Spleen (tissue), 11 donors: Measurements from ENCODE around the gene C17orf114.

Experiments used
- DNase-seq: peaks from one replicate; pipeline ENCODE4 v3.0.0-alpha.2; 2020
- H3K27ac ChIP-seq, 8 donors: fragments of 200-600 bp; sonication (generic) in 7 of 8; 1 replicate in 4 of 8; 2 replicates in 4 of 8; pipeline versions ENCODE4 v1.5.0 to v1.8.0; 2016 to 2021; ENCODE audit warnings: inconsistent platforms in 4 of 8, mild to moderate bottlenecking in 4 of 8, moderate library complexity in 1 of 8
- H3K27me3 ChIP-seq, 7 donors: fragments of 200-600 bp; sonication (generic) in 6 of 7; replicated peaks in 1 of 7; 1 replicate in 4 of 7; 2 replicates in 3 of 7; pipeline versions ENCODE4 v1.5.0 to v1.8.0; 2016 to 2021; ENCODE audit warnings: inconsistent platforms in 3 of 7, mild to moderate bottlenecking in 1 of 7
- H3K36me3 ChIP-seq, 6 donors: fragments of 200-600 bp; sonication (generic) in 5 of 6; 1 replicate in 4 of 6; 2 replicates in 2 of 6; pipeline versions ENCODE4 v1.5.0 to v1.8.0; 2016 to 2021; ENCODE audit warnings: inconsistent platforms in 2 of 6
- H3K4me1 ChIP-seq, 6 donors: fragments of 200-600 bp; sonication (generic) in 5 of 6; 1 replicate in 3 of 6; 2 replicates in 3 of 6; pipeline versions ENCODE4 v1.5.0 to v1.8.0; 2016 to 2021; ENCODE audit warnings: inconsistent platforms in 3 of 6
- H3K4me3 ChIP-seq, 8 donors: fragments of 200-600 bp; sonication (generic) in 7 of 8; 1 replicate in 4 of 8; 2 replicates in 4 of 8; pipeline versions ENCODE4 v1.5.0 to v1.8.0; 2016 to 2021; ENCODE audit warnings: inconsistent platforms in 4 of 8, mild to moderate bottlenecking in 4 of 8, moderate library complexity in 2 of 8
- H3K9me3 ChIP-seq, 8 donors: fragments of 200-600 bp; sonication (generic) in 7 of 8; 1 replicate in 4 of 8; 2 replicates in 4 of 8; pipeline versions ENCODE4 v1.5.0 to v1.8.0; 2016 to 2021; ENCODE audit warnings: inconsistent platforms in 4 of 8
- POLR2A ChIP-seq, 3 donors: fragments of 450-650 bp; IDR thresholded peaks; one replicate each; pipeline ENCODE4 v1.5.1; 2017; ENCODE audit warnings: antibody characterized with exemption in 3 of 3, mild to moderate bottlenecking in 1 of 3
- POLR2AphosphoS5 ChIP-seq, 3 donors: sonication (generic); formaldehyde crosslinking; IDR thresholded peaks; one replicate each; pipeline ENCODE4 v1.5.1; 2017; ENCODE audit warnings: antibody characterized with exemption in 3 of 3
- WGBS, 5 donors: extraction: QIAGEN DNeasy Blood & Tissue Kit in 3 of 5; methylation state at CpG; one replicate each; pipeline versions ENCODE4 v1.1.5 to v1.1.7; 2013 to 2018; 5-methylcytosine and 5-hydroxymethylcytosine counted together
- intact Hi-C: fragments of 100-400 bp; cut with DNase I; formaldehyde crosslinking; loops from one replicate; pipeline ENCODE4 v1.15.0; 2023; ENCODE audit warnings: low total_unique reads
- TF ChIP-seq, protein P1 (sequence below), 11 experiments: fragments of 200-600 bp in 7 of 11; fragments of 450-650 bp in 4 of 11; sonication (generic) in 4 of 11; IDR thresholded peaks in 8 of 11; conservative IDR thresholded peaks in 3 of 11; 1 replicate in 7 of 11; 2 replicates in 4 of 11; pipeline versions ENCODE4 v1.4.0 to v1.8.0; 2016 to 2021; ENCODE audit warnings: antibody characterized with exemption in 11 of 11, inconsistent platforms in 4 of 11, mild to moderate bottlenecking in 1 of 11
- donor health status: healthy with polysubstance abuse.
- donor health status: DM: no; HTN: no; CAD: no; lungs with moderate emphysema.
- donor health status: DM: no; HTN: no; CAD: no.
- donor health status: Bipolar disorder and iron deficiency.
- donor health status: healthy.
- donor health status: DM: no; HTN: no; CAD: no.
- donor health status: DM: yes; HTN: yes; CAD: no.

C17orf114 gene

DNA sequence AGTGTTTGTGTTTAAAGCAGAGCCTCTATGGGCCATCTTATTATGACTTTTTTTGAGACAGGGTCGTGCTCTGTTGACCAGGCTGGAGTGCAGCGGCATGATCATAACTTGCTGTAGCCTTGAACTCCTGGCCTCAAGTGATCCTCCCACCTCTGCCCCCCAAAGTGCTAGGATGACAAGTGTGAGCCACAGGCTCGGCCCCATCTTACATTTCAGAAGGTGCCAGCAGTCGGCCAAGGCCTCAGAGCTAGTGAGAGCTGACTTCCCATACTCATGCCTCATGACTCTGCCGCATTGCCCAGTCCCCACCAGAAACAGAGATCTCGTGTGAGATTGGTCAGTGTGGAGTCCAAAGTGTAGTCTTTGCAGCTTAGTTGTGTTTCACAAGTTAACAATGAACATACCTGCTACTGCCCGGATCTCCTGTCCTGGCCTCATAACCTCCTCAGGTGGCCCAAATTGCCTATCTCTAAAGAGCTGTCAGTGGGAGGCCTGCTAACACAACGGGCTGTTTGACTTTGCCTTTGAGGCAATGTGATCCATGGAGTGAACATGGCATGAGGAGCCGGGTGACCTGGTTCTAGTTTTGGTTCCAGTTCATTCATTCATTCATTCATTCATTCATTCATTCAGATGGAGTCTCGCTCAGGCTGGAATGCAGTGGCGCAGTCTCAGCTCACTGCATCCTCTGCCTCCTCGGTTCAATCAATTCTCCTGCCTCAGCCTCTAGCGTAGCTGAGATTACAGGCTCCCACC lies 44.7 kb upstream of the C17orf114 start:
- no peaks in the 10 kb centered on the region for H3K9me3 ChIP-seq
- DNase-seq: no peak
- H3K27me3 ChIP-seq: no peaks in the 10 kb centered on the region
- H3K27ac ChIP-seq: no peak overlapping the region
- H3K4me3 ChIP-seq: no peak overlapping the region
- peaks cover 0 to 98% (median 37%) of the 10 kb centered on the region in 6 donors for H3K4me1 ChIP-seq
- 82 to 93% (median 90%) methylated on average over 11 to 13 of the region's 13 CpGs for WGBS, 5 donors
- no peak for TF ChIP-seq POLR2AphosphoS5 (IDR thresholded peaks at IDR 0.05)
- no peak for TF ChIP-seq POLR2A (IDR thresholded peaks at IDR 0.05)
- TF ChIP-seq, protein P1, sequence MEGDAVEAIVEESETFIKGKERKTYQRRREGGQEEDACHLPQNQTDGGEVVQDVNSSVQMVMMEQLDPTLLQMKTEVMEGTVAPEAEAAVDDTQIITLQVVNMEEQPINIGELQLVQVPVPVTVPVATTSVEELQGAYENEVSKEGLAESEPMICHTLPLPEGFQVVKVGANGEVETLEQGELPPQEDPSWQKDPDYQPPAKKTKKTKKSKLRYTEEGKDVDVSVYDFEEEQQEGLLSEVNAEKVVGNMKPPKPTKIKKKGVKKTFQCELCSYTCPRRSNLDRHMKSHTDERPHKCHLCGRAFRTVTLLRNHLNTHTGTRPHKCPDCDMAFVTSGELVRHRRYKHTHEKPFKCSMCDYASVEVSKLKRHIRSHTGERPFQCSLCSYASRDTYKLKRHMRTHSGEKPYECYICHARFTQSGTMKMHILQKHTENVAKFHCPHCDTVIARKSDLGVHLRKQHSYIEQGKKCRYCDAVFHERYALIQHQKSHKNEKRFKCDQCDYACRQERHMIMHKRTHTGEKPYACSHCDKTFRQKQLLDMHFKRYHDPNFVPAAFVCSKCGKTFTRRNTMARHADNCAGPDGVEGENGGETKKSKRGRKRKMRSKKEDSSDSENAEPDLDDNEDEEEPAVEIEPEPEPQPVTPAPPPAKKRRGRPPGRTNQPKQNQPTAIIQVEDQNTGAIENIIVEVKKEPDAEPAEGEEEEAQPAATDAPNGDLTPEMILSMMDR (IDR thresholded peaks at IDR 0.05 in 8 of 11, conservative IDR thresholded peaks at IDR 0.05 in 3 of 11): no peak
- H3K36me3 ChIP-seq: peaks cover 0 to 6% (median 0%) of the 10 kb centered on the region in 6 donors
- intact Hi-C loops: no loop called here

DNA sequence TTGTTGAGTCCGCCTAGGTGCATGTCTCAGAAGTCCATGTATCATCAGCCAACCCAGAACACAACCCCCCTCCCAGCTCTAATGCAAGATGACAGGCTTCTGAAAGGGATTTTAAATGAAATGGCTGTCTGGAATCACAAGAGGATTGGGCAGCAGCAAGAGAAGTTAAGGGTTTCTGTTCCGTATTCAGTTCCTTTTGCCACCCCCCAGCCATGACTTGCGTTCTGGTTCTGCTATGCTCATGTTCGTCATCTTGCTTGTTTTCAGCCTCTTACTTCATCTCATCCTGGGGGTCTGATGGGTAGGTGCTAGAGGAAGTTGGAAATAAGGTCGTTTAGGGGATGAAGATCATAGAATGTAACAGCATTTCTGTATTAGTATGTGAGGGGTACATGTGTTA lies 43.0 kb upstream of the C17orf114 start:
- intact Hi-C loops: no loop called here
- Histone ChIP-seq H3K27ac (peak overlapping the region in 5 of 8 donors; percentile 26 to 83 (median 69)), H3K36me3 (peaks cover 0 to 6% (median 0%) of the 10 kb centered on the region in 6 donors), H3K4me1 (peaks cover 0 to 98% (median 37%) of the 10 kb centered on the region in 6 donors), H3K27me3 (no peaks in the 10 kb centered on the region), H3K4me3 (no peak overlapping the region), H3K9me3 (no peaks in the 10 kb centered on the region)
- WGBS, 5 donors: 51 to 75% (median 69%) methylated on average over 5 of the region's 5 CpGs
- TF ChIP-seq POLR2A (IDR thresholded peaks at IDR 0.05) (no peak), POLR2AphosphoS5 (IDR thresholded peaks at IDR 0.05) (peak in 1 of 3 donors; percentile 49)
- DNase-seq: no peak

DNA sequence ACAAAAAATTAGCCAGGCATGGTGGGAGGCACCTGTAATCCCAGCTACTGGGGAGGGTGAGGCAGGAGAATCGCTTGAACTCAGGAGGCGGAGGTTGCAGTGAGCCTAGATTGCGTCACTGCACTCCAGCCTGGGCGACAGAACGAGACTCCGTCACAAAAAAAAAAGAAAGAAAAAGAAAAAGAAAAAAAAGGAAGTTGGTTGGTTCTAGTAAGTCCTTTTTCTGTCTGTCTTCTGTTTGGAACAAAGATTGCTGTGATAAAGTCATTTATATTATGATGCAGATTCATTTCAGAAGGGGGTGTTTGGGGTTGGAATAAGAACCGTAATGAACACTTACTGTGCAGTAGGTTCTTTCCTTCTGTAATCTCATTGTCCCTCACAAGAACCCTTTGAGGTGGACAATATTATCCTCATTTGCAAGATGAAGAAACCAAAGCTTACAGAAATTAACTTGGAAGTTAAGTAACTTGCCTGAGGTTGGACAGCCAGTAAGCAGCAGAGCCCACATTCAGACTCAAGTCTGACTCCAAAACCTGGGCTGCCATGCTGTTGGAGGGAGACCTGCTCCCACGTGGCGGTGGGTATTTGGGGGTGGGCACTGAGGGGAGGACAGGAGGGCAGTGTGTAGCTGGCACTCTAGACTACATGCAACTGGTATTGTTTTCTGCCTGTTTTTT lies 41.3 kb upstream of the C17orf114 start:
- H3K9me3 ChIP-seq: no peaks in the 10 kb centered on the region
- peak overlapping the region in 7 of 8 donors; percentile 24 to 83 (median 69) for H3K27ac ChIP-seq
- no peaks in the 10 kb centered on the region for H3K27me3 ChIP-seq
- 54 to 75% (median 61%) methylated on average over 9 of the region's 9 CpGs for WGBS, 5 donors
- H3K4me3 ChIP-seq: peak overlapping the region in 1 of 8 donors; percentile 13
- DNase-seq: no peak
- peaks cover 0 to 95% (median 40%) of the 10 kb centered on the region in 6 donors for H3K4me1 ChIP-seq
- intact Hi-C loops: no loop called here
- H3K36me3 ChIP-seq: peaks cover 0 to 16% (median 1%) of the 10 kb centered on the region in 6 donors
- TF ChIP-seq POLR2AphosphoS5 (IDR thresholded peaks at IDR 0.05) (no peak), POLR2A (IDR thresholded peaks at IDR 0.05) (no peak)
- TF ChIP-seq, protein P1 (IDR thresholded peaks at IDR 0.05 in 8 of 11, conservative IDR thresholded peaks at IDR 0.05 in 3 of 11): no peak

DNA sequence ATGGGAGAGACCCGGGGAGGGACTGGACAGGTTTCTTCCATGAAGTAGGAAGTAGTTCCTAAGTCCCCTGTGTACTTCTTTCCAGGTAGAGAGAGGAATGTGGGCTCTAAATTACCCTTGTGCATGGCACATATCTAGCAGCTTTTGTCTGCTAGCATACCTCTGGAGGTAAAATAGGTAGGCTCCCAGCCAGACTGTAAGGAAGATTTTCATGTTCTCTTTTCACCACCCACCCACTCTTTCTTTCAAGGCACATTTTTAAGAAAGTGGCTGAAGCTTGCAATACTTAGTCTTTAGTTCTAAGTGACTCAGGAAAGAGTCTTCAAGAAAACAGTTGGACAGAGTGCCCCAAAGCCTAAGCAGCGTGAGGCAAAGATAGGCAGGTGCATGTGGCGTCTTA lies 40.2 kb upstream of the C17orf114 start:
- intact Hi-C loops: no loop called here
- H3K4me1 ChIP-seq: peaks cover 2 to 96% (median 39%) of the 10 kb centered on the region in 6 donors
- peak overlapping the region in 3 of 8 donors; percentile 69 to 83 (median 72) for H3K27ac ChIP-seq
- peaks cover 0 to 27% (median 8%) of the 10 kb centered on the region in 6 donors for H3K36me3 ChIP-seq
- 92 to 98% (median 97%) methylated on average over 3 of the region's 3 CpGs for WGBS, 5 donors
- H3K4me3 ChIP-seq: no peak overlapping the region
- TF ChIP-seq POLR2AphosphoS5 (IDR thresholded peaks at IDR 0.05): no peak
- TF ChIP-seq POLR2A (IDR thresholded peaks at IDR 0.05): no peak
- TF ChIP-seq, protein P1 (IDR thresholded peaks at IDR 0.05 in 8 of 11, conservative IDR thresholded peaks at IDR 0.05 in 3 of 11): no peak
- H3K9me3 ChIP-seq: no peaks in the 10 kb centered on the region
- H3K27me3 ChIP-seq: no peaks in the 10 kb centered on the region
- no peak for DNase-seq
